GM21576 (cell line): Measurements from ENCODE around the gene KRT83.

Experiments used
- ATAC-seq: cut with Tn5 transposase; IDR thresholded peaks from one replicate; pipeline ENCODE4 v1.9.1; 2021; ENCODE audit warnings: mild to moderate bottlenecking, moderate library complexity; ENCODE audit not compliant: unreplicated experiment

KRT83 gene

DNA sequence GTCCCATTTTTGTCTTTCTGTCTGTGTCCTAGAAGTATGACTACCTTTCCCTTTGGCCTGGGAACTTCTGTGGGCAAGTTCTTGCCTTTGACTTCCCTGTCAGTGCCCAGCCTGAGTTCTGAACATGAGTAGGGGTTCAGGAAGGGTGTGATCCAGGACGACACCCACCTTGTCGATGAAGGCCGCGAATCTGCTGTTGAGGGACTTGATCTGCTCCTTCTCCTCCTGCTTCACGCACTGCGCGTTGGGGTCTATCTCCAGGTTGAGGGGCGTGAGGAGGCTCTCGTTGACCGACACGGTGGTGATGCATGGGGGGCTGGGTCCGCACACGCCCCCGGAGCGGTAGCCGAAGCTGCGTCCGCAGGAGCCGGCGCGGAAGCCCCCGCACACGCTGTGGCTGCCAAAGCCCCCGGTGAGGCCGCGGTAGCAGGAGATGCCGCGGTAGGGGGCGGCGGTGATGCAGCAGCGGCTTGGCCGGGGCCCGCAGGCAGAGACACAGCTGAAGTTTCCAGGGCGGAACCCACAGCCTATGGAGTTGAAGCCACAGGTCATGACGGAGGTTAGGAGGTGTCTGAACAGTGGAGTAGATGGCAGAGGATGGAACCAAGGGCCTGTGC, at the start of gene KRT83:
TSS of gene KRT83 (minus strand) at position 615 of the 617 bp plus-strand sequence. CDS start at position 552, 63 bp downstream.
- no peak for ATAC-seq

DNA sequence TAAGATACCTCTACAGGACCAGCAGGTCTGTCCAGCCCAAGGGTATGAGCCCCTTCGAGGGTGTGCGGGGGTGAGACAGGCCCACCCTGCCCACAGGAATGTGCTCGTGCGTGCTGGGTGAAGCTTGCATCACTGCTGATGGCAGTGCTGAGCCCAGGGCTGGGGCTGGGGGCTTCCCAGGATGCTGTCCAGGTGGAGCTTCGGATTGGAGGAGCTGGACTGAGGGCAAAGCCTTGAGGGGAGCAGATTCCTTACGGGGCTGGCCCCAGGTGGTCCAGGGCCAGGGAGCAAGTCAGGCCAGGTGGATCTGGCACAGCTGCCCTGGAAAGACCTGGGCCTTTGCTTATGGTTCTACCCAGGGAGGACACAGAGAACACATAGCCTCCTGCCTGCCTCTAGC, 48.6 kb upstream of the KRT83 start:
- ATAC-seq = no peak

DNA sequence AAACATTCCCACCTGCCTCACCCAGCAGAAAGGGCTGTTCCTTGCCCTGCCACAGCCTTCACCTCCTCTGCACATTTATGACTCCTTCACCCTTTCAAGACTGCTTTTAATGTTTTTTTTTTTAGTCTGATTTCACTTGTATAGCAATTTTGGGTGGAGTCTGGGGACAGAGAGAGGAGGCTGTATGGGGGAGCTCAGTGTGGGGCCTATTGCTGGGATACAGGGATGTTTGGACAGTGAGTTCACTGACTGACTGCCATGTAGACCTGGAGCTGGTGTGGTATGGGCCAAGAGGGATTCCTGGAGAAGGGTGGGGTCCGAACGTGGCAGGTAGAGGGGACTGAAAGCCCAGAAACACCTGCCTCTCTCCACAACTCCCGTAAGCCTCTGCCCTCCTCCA, 48.0 kb upstream of the KRT83 start:
- ATAC-seq = no peak

DNA sequence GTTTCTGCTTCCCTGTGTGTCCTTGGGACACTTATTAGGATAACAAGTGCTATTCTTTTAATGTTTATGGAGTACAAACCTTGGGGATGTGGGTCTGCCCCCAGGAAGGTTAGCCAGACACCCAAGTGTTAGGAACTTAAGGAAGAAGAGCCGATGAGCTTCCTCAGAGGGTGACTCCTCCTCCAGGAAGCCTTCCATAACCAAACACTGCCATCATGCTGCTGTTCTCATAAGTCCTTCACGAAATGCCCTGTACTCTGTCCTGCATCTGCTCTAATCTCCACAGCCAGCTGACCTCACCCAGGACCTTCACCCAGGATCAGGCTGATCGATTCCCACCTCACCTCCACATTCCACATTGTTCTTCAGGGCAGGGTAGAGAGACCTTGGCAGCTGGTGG, 47.3 kb upstream of the KRT83 start:
- no peak for ATAC-seq

DNA sequence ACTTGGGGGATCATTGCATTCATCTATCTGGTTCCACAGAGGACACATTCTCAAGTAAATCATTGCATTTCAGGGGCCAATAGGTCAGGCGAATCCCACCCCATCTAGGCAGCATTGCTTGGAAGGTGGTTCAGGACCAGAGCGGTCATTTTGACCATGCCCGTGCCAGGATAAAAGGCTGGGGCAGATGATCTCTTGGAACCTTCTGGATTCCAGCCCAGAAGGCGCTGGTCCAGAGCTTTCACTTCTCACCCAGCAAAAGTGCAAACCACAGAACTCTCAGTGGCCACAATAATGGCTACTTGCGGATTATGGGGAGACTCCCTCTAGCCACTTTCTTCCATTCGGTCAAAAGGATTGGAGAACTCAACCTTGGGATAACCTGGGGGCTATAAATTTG, 46.7 kb upstream of the KRT83 start:
- ATAC-seq = no peak

DNA sequence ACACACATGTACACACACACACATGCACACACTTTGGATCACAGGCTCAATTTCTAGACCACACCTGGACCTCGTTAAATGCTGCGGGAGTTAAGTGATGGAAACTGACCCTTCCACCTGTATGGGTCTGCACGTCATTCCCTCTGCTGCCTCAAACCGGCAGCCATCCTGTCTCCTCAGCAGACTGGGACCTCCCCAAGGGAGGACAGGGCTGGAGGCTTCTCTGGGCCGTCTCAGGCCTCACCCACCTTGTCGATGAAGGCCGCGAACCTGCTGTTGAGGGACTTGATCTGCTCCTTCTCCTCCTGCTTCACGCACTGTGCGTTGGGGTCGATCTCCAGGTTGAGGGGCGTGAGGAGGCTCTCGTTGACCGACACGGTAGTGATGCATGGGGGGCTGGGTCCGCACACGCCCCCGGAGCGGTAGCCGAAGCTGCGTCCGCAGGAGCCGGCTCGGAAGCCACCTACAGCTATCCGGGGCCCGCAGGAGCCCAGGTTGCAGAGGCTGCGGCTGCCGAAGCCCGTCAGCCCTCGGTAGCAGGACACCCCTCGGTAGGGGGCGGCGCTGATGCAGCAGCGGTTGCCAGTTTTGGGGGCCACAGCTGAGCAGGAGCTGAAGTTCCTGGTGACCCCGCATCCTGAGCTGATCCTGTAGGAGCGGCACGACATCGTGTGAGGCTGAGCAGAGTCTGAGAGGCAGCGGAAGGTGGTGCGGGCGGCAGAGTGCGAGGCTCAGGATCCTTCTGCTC, 45.7 kb upstream of the KRT83 start, which contains the start of gene KRT85:
TSS of gene KRT85 (minus strand) at position 744 of the 748 bp plus-strand sequence. CDS start at position 668, 76 bp downstream.
- no peak for ATAC-seq

DNA sequence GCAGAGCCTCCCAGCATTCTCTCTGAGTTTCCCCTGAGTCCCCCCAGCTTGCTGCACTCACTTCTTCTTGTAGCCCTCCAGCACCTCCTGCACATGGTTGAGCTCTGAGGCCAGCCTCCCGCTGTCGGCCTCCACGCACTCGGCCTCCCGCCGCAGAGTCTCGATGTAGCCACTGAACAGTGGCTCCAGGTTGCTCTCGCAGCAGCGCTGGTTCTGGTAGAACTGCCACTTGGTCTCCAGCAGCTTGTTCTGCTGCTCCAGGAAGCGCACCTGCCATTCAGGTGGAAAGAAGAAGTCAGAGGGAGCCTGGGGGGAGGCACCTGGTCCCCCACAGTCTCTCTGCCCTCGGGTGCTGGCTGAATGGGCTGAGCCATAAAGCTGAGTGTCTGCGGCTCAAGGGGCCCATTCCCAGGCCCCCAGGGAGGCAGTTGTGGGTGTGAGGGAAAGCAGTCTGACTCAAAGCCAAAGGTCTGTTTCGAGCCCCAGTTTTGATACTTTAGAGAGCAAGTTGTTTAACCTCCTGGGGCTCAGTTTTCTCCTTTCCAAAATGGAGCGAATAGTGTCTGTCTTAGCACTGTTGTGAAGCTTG, 43.8 kb upstream of the KRT83 start:
- ATAC-seq = no peak

DNA sequence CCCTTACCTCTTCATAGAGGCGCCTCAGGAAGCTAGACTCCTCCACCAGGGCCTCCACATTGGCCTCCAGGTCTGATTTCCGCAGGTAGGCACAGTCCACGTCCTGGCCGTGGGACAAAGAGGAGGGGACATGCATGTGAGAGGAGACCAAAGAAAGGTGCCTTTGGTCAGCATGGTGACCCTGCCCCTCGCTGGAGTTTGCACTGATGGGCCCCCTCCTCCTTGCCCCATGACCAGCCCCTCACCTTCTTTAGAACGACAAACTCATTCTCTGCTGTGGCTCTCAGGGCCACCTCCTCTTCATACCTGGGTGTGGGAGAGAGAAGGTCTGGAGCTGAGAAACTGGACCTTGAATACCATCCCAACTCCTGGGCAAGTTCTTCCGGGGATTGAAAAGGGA, 42.9 kb upstream of the KRT83 start:
- no peak for ATAC-seq

DNA sequence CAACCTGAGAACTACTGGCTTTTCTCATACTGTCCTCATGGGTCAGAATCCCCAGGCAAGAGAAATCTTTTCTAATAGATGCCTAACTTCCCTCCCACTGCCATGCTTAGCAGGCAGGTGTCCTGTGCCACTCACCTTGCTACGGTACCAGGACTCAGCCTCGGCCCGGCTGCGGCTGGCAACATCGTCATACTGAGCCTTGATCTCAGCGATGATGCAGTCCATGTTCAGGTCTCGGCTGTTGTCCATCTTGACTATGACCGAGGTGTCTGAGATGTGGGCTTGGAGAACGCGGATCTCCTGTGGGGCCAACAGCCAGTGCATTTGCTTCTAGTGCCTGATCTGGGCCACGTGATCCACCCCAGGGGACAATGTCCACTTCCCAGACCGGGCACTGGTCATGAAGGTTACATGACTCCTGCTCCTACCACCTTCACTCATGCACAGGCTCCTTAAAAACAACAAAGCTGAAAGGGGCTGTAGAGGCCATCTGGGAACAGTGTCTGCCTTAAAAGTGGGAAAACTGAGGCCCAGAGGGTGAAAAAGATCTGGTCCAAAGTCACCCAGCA, 42.0 kb upstream of the KRT83 start:
- no peak for ATAC-seq

DNA sequence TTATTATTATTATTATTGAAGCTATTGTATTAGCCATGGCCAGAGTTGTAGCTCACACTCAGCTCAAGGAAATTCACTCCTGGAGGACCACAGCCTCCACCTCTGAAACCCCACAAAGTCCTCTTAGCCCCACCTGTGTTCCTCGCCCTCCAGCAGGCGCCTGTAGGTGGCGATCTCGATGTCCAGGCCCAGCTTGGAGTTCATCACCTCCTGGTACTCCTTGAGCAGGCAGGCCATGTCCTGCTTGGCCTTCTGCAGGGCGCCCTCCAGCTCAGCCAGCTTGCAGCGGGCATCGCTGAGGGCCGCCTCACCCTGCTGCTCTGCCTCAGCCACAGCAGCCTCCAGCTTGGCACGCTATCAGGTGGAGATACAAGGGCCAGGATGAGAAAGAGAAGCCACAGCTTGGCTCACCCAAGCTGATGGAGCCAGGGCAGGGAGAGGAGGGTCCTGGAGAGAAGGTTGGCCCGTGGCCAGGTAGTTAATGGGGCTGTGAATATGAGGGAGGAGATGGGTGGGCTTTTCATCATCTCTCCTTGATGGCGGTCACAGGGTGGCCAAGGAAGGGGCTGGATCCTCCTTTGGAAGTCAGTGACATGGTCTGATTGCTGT, 41.0 kb upstream of the KRT83 start:
- no peak for ATAC-seq

DNA sequence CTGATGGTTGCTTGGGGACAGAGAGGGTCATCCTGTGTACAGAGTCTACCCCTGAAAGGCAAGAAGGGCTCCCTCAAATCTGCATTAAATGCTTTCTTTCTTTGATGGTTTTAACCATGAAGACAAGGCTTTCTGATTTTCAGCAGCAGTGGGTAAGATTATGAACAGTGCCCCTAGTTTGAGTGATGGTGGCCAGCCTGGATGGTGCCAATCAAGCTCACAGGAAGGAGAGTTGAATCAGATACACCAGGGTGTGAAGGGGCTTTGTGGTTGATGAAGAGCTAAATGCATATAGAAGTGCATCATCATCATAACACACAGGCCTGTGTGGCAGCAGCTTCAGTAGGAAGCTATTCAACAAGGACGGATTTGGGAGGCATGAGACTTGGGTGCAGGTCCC, 40.4 kb upstream of the KRT83 start:
- ATAC-seq = no peak

DNA sequence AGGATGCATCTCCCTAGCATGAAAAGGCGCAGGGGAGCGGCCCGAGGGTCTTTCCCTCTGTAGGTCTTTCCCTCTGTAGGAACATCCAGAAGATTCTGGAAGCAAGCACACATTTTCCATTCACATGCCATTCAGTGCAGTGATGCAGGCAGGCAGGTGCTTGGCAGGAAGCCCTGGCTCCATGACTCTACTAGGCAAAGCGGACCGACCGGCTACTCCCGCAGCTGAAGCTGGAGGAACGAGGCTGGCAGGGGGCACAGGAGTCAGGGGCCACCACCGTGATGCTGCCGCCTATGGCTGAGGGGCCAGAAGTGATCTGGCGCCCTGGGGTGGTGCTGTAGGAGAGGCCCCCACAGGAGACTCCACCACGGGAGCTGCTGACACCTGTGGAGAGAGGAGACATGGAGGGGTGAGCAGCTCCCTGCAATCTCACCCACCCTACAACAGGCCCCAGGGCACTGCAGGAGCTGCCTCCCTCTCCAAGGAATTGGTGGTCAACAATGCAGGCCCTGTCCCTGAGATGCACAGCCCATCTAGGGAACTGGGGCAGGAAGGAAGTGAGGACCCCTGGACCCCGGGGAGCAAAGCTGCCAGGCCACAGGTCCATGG, 39.6 kb upstream of the KRT83 start:
- no peak for ATAC-seq

DNA sequence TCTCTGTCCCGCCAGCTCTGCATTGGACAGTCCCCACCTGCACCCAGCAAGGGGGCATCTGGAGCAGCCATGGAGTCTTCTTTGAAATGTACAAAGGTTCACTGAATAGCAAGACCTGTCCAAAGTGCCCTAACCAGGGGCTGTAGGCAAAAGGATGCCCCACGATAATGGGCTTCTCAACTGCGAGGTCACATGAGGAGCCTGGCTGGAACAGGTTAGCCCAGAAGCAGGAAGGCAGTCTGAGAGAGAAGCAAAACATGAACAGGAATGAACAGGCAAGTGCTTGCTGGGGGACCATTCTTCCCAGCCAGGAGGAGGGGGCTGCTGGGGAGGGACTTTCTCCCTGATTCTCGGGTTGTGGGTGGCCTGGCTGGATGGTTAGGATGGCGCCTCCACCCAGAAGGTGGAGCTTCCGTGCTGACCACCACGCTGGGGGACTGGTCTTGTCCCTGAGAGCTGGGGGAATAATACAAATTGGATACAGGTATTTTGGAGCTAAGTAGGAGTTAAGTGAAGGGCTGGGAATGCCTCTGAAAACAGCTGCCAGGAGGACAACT, 39.0 kb upstream of the KRT83 start:
- no peak for ATAC-seq

DNA sequence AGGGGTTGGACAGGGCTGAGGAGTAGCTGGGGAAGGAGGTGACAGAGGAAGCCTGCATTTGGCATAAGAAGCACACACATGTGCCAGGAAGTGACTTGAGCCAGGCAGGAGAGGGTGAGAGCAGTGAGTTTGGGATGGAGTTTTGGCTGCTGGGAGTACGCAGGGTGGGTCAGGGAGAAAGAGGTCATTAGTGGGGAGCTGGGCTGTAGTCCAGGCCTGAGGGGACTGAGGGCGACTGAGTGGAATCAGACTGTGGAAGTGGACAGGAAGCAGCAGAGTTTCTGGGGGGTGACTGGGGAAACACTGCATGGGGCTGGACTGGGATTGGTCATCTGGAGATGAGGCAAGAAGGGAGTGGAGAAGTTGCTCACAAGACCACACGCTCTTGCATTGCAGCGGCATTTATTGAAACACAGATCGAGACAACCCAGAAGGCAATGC, 38.4 kb upstream of the KRT83 start:
- no peak for ATAC-seq

DNA sequence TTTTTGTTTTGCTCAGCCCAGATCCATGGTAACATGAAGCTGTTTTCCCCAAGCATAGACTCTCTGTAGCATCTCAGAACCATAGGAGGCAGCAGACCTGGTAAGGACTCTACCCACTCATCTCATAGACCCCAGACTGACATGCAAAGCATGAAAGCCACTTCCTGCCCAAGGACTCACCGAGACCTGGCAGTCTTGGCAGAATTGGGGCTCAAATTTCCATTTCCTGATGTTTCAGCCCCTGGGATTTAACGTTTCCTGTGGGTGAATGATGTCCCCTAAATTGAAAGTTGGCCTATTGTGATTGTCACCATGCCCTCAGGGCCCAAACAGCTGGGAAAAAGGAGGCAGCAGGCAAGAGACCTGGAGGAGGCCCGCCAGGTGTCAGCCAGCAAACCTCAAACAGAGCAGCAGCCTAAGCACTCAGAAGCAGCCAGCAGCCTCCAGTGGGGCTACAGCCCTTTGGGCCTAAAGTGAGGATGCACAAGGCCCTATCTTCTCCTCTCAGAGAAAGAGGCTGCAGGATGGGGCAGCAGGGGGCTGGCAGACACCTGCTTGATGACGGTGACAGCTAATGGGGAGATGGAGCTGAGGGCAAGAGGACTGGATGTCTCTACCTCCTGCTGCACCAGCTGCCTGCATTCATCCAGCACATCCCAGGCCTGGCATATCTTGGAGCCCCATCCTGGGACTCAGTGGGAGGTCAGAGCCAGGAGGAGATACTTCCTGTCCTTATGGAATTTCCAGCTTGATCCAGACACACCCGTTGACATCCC, 37.6 kb upstream of the KRT83 start:
- peak; percentile 95 for ATAC-seq

DNA sequence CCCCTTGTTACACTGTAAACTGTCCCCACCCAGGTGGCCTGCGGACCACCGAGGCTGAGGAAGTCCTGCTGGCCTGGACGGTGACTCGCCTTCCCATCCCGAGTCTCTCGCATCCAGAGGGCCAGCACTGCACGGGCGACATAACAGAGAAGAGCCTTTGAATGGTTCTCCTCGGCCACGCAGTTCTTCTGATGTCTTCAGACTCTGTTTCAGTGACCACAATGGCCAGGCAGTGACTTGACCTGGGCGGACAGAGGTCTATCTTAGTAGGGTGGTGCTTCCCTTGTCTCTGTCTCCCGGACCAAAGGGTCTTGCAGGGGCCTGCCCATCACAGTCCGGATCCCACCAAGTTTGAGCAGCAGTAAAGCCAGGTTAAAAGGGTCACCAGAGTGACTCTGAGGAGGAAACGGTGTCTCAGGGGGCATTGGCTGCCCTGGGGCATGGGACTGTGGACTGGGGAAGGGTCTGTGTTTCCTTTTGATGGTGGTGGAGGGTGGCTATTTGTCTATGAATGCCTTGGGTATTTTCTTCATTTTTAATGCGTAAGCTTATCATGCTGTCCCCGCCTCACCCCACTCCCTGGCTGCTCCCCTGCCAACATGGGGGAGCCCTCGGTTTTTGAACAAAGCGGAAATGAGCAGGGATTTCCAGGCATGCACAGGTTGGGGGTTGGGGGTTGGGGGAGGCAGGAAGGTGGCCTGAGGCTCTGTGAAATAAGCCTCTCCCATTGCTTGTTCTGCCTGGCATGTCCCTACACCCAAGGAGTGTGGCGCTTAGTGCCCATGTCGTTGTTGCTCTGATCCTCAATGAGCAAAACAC, 35.8 kb upstream of the KRT83 start:
- no peak for ATAC-seq

DNA sequence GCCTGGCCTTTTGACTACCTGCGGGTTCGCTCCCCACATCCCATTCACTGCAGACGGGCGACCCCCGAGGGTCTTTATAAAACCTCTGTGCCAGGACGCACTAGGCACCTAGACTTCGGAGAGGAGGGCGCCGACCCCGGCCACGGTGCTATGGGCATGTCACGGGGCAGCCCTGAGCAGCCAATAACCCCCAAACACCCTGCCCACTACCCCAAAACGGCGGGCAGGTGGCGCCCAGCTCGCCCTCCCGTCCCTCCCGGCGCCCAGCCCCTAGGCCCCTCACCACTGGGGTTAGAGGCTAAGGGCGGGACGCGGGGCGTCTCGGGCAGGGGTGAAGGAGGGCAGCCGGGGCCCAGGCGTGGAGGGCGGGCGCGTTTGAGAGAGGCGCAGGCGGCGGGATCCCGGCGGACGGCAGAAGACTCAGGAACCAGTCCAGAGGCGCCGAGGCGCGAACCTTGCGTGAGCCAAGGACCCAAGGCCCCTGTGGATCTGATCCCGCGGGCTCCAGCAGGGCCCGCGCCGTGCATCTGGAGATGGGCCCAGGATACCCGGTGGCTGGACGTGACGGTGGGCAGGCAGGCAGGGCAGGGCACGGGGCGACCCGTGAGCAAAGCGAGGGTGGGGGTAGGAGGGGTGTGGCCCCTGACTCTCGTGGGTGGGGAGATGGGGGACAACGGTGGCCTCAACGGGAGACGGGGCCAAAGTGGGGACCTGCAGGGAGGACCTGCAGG, 35.0 kb upstream of the KRT83 start:
- ATAC-seq = no peak

DNA sequence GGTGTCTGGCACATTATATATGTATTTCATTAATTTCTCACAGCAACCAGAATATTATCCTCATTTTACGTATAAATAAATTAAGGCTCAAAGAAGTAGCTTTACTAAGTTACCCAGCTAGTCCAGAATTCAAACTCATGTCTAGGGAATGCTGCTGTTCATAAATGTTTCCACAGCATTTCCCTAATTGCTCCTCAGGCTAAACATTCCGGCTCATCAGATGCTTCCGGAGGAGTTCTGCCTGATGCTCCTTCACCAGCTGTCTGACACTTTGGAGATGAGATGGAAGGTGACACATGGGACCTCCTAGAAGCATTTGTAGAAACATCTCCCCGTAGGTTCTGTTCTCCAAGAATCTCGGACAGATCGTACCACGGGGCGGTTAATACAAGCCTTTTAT, 34.0 kb upstream of the KRT83 start:
- no peak for ATAC-seq
